Ovary (tissue), 9 donors: ENCODE measurements around the gene HCLS1. TPM values are rescaled to one million over a fixed set of nuclear protein-coding genes. Genes with fewer than 3 reads are reported as not detected.
"Not testable (repeated sequence)": the region's sequence is repeated elsewhere in the genome, so short reads cannot be mapped to it uniquely, and the experiment has no call there.

Experiments used
- DNase-seq, 5 donors: peaks; one replicate each; pipeline ENCODE4 v3.0.0-alpha.2; 2019 to 2020
- H3K27ac ChIP-seq, 2 donors: fragments of 200-600 bp; one replicate each; pipeline versions ENCODE4 v1.5.1 to v1.8.0; 2019 to 2022
- H3K27me3 ChIP-seq: fragments of 200-600 bp; one replicate; pipeline ENCODE4 v1.8.0; 2022
- H3K36me3 ChIP-seq: fragments of 200-600 bp; sonication (generic); one replicate; pipeline ENCODE4 v1.5.1; 2019
- H3K4me1 ChIP-seq: one replicate; pipeline ENCODE4 v1.8.1; 2013; ENCODE audit warnings: mild to moderate bottlenecking, moderate library complexity; ENCODE audit not compliant: insufficient read depth
- H3K4me3 ChIP-seq: fragments of 200-600 bp; sonication (generic); one replicate; pipeline ENCODE4 v1.5.1; 2017
- H3K9me3 ChIP-seq, 2 donors: fragments of 200-600 bp in 1 of 2; sonication (generic) in 1 of 2; one replicate each; pipeline versions ENCODE4 v1.5.1 to v1.8.1; 2013 to 2019; ENCODE audit warnings: mild to moderate bottlenecking in 1 of 2, moderate library complexity in 1 of 2
- CTCF ChIP-seq, 3 donors: fragments of 450-650 bp in 2 of 3; fragments of 200-600 bp in 1 of 3; IDR thresholded peaks; one replicate each; pipeline versions ENCODE4 v1.5.1 to v1.8.0; 2016 to 2022; ENCODE audit warnings: antibody characterized with exemption in 3 of 3, mild to moderate bottlenecking in 1 of 3
- EP300 ChIP-seq: sonication (generic); formaldehyde crosslinking; IDR thresholded peaks from one replicate; pipeline ENCODE4 v1.6.1; 2017; ENCODE audit warnings: antibody characterized with exemption
- POLR2A ChIP-seq: fragments of 450-650 bp; IDR thresholded peaks from one replicate; pipeline ENCODE4 v1.6.1; 2017; ENCODE audit warnings: antibody characterized with exemption, mild to moderate bottlenecking, moderate library complexity
- WGBS, 3 donors: extraction: QIAGEN DNeasy Blood & Tissue Kit in 1 of 3; methylation state at CpG; one replicate each; pipeline versions ENCODE4 v1.1.5 to v1.1.7; 2013 to 2017; 5-methylcytosine and 5-hydroxymethylcytosine counted together
- intact Hi-C, 4 donors: fragments of 100-400 bp; cut with DNase I; formaldehyde crosslinking; loops; one replicate each; pipeline versions ENCODE4 v1.11.0 to v1.15.1; 2022 to 2023
- polyA plus RNA-seq, 2 donors: library from polyadenylated mRNA; stranded (reverse); fragments of 200-250 nt in 1 of 2; fragments of 350-450 nt in 1 of 2; fragmentation: Illumina TruSeq in 1 of 2; extraction: RNeasy Lipid Tissue Mini Kit (QIAGEN cat#74804) in 1 of 2; gene quantifications; one replicate each; pipeline ENCODE4 v1.2.3, GENCODE V29; 2013 to 2014
- total RNA-seq, 7 donors: library from RNA; depleted of rRNA in 2 of 7; stranded (reverse); fragments of >200 nt in 2 of 7; fragmentation: NEBNext Ultra II Directional in 3 of 7; extraction: Animal tissue kit (Norgen Biotek cat#: 25700) in 3 of 7; gene quantifications; one replicate each; pipeline versions ENCODE4 v1.1.0 to v1.2.4, GENCODE V29; 2016 to 2023
- donor health status: DM: no; HTN: no; CAD: no; lungs with moderate emphysema.
- donor health status: DM: no; HTN: no; CAD: no.
- donor health status: Bipolar disorder and iron deficiency.
- donor health status: DM: yes; HTN: yes; CAD: no.
- donor health status: DM: no; HTN: no; CAD: no.
- donor health status: DM: yes; HTN: yes; CAD: no.

HCLS1 gene
- total and polyA plus RNA-seq, 9 donors, result 7.0 to 45.9 (median 13.3) TPM

GRCh38 chr3:121594850-121595249 lies 65.9 kb downstream of the HCLS1 start:
- H3K4me1 ChIP-seq, result peaks cover 2% of the 10 kb centered on the region
- no peaks in the 10 kb centered on the region for H3K27me3 ChIP-seq
- no peak overlapping the region for H3K4me3 ChIP-seq
- intact Hi-C loops, result no loop called here
- H3K27ac ChIP-seq, result no peak overlapping the region
- no peaks in the 10 kb centered on the region for H3K9me3 ChIP-seq
- DNase-seq, result no peak
- no peaks in the 10 kb centered on the region for H3K36me3 ChIP-seq
- TF ChIP-seq EP300, result no peak
- no peak for TF ChIP-seq POLR2A
- TF ChIP-seq CTCF (IDR thresholded peaks at IDR 0.05), result no peak
- 77 to 91% (median 80%) methylated on average over 2 of the region's 2 CpGs for WGBS, 3 donors

- H3K4me1 ChIP-seq, H3K27me3 ChIP-seq, H3K36me3 ChIP-seq, H3K9me3 ChIP-seq, H3K27ac ChIP-seq, DNase-seq, intact Hi-C loops, H3K4me3 ChIP-seq: not testable (repeated sequence)
- 93 to 97% (median 95%) methylated on average over 4 of the region's 4 CpGs for WGBS, 3 donors
Observed at GRCh38 chr3:121593806-121594205, 66.9 kb downstream of the HCLS1 start.

DNA sequence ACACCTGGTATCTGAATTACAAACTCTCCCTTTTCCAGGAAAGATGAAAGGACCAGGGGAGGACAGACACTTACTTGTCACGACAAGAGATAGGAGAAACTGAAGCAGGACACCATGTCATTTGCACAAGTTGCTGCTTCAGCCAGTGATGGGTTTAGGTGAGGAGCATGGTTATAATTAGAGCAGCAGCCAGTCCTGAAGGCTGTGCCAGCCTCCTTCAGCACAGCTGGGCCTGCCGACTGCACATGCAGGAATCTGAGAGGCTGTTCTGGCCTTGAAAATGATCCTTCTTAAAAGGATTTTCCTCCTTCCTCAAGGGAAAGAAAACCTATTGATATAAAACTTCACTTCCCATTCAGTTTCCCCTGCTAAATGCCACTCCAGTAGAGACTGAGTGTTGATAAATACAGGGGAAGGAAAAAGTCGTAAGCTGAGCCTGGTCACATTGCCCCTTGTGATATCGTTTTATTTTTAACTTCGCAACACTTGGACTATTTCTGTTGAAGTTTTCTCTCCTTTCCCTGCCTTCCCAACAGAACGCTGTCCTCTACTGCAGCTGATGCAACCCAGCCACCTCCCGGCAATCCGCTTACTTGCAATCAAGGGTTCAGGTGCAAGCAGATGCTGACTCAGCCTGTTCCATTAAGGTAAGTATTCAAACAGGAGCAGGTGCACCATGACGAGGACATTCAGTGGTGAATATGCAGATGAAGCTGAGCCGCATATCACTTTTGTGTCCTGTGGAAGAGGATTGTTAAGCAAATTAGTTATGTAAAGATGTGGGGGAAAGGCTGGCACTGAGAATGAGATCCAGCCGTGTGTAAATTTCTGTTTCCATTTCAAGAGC lies 67.6 kb downstream of the HCLS1 start, which contains the start of gene FBXO40:
Gene FBXO40 (plus strand): TSS at position 524 of the 847 bp plus-strand sequence. CDS start 27,197 bp downstream, outside the sequence.
- Histone ChIP-seq H3K4me3 (no peak within 1 kb of the TSS), H3K9me3 (no peaks in the 10 kb centered on the region), H3K27ac (peak within 1 kb of the TSS in 1 of 2 donors; percentile 18), H3K4me1 (peaks cover 2% of the 10 kb centered on the region), H3K27me3 (no peaks in the 10 kb centered on the region), H3K36me3 (no peaks in the 10 kb centered on the region)
- TF ChIP-seq CTCF (IDR thresholded peaks at IDR 0.05) (no peak), EP300 (no peak), POLR2A (no peak)
- intact Hi-C loops, result no loop called here
- peak; percentile 16 to 36 (median 18) for DNase-seq
- WGBS, 3 donors, result 13 to 22% (median 18%) methylated on average over 11 of the region's 11 CpGs

- intact Hi-C loops, result no loop called here
- 81 to 91% (median 88%) methylated on average over 1 of the region's 1 CpG for WGBS, 3 donors
- no peaks in the 10 kb centered on the region for H3K27me3 ChIP-seq
- TF ChIP-seq CTCF (IDR thresholded peaks at IDR 0.05) (no peak), EP300 (no peak), POLR2A (no peak)
- no peak overlapping the region for H3K4me3 ChIP-seq
- no peaks in the 10 kb centered on the region for H3K4me1 ChIP-seq
- no peak overlapping the region for H3K27ac ChIP-seq
- no peaks in the 10 kb centered on the region for H3K36me3 ChIP-seq
- H3K9me3 ChIP-seq, result no peaks in the 10 kb centered on the region
- no peak for DNase-seq
Observed at GRCh38 chr3:121584418-121584817, 76.3 kb downstream of the HCLS1 start.

GRCh38 chr3:121581691-121582090 lies 79.0 kb downstream of the HCLS1 start:
- no peak for DNase-seq
- intact Hi-C loops, result no loop called here
- Histone ChIP-seq H3K36me3 (no peaks in the 10 kb centered on the region), H3K4me3 (no peak overlapping the region), H3K9me3 (no peaks in the 10 kb centered on the region), H3K27me3 (no peaks in the 10 kb centered on the region), H3K4me1 (no peaks in the 10 kb centered on the region), H3K27ac (no peak overlapping the region)
- 25 to 54% (median 28%) methylated on average over 2 of the region's 2 CpGs for WGBS, 3 donors
- TF ChIP-seq POLR2A, result no peak
- TF ChIP-seq CTCF (IDR thresholded peaks at IDR 0.05), result no peak
- TF ChIP-seq EP300, result no peak
